HG02938 (cell line): Measurements from ENCODE around the gene PWWP2A.
"Not testable (repeated sequence)": the region's sequence is repeated elsewhere in the genome, so short reads cannot be mapped to it uniquely, and the experiment has no call there.

Experiments
- ATAC-seq: cut with Tn5 transposase; IDR thresholded peaks from one replicate; pipeline ENCODE4 v1.9.1; 2021; ENCODE audit warnings: mild to moderate bottlenecking, moderate library complexity; ENCODE audit not compliant: unreplicated experiment

PWWP2A gene

DNA sequence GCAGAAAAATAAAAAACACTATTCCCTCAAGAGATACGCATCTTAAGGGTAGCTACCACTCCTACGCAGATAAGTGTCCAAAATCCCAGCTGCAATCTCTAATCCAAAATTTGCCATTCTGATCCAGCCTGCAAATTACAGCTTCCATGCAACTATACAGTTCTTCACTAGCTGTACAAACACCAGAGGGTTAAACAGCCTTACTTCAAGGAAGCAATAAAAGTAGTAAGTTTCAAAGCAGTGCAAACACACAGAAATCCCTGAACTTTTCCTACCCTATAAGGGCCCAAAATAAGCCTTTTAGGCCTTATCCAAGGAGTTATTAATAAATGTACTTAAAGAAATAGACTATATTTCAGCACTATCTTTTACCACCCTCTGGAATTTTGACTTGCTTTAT, 39.5 kb downstream of the PWWP2A start:
- ATAC-seq, result no peak

DNA sequence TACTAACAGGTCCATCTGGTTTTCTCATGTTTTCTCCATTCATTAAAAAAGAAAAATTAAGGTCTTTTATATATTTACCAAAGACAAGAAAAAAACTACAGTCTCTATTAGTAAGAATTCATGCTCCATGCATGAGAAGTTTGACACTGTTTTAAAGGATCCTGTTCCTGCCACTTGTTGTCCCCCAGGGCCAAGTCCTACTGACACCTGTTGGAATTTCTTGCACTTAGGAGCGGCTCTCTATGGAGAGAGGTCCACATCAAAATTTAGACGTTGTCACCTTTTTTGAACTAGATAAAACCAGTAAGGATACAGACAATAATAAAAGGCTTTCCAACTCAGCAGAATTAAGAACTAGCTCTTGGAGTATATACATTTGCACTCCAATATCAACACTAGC, 42.3 kb downstream of the PWWP2A start:
- no peak for ATAC-seq

DNA sequence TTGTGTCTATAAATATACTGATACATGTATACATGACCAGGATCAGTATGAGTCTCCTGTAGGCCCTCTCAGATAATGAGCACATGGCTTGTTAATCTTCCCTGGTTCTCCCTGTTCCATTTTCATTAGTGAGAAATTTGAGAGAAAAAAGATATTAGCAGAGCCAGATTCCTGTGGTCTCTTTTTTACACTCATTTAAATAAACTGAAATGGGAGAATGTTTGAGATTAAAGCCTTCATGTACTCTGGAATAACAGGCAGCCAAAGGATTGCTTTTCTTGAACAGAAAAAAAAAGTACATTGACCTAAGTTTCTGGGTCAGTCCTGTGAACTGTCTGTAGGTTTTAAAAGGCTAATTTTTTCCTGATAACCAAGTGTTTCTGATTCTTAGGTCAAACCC, 44.2 kb downstream of the PWWP2A start:
- no peak for ATAC-seq

DNA sequence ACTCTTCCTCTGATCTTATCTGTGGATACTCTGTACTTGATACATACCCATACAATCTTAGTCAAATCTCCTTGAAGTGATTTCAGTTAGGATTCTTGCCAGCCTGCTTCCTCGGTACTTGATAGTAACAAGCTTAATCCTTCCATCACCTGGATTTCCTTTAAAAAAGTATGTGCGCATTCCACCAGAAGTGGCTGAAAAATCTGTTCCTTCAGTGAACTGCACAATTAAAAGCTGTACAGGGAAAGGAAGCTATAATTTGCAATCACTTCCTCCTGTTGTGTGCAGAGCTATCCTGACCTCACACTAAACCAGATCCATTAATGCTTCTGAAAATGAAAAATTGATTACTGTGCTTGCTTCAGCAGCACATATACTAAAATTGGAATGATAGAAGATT, 47.3 kb downstream of the PWWP2A start:
- ATAC-seq, result no peak

DNA sequence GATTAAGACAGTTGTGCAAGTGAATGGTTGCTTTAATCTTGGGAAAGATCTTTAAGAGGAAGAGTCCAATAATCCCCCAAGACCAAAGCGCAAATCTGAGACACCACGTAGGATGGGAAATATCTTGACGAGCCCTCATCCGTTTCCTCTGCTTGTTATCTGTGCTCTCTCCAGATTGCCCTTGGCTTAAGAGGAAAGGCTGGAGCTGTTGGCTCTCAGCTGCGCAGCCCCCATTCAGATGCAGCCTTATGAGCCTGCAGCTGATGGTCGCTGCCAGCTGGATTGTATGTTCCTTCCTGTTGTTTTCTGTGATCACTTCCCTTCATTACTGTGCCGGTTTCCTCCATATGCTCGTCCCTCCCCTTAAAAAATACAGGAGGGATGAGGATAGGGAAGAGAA, 47.7 kb downstream of the PWWP2A start:
- no peak for ATAC-seq

DNA sequence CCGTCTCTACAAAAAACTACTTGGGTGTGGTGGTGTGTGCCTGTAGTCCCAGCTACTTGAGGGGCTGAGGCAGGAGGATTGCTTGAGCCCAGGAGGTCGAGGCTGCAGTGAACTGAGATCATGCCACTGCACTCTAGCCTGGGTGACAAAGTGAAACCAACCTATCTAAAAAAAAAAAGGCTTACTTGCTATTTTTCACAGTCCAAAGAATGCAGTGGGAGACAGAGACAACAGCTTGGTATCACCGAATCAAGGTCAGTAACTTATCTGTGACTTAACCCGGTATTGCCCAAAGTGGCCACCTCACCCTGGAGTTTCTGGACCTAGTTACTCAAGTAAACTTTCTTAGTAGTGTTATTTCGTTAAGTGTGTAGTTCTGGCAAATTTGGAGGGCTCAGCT, 50.1 kb downstream of the PWWP2A start:
- not testable (repeated sequence) for ATAC-seq

DNA sequence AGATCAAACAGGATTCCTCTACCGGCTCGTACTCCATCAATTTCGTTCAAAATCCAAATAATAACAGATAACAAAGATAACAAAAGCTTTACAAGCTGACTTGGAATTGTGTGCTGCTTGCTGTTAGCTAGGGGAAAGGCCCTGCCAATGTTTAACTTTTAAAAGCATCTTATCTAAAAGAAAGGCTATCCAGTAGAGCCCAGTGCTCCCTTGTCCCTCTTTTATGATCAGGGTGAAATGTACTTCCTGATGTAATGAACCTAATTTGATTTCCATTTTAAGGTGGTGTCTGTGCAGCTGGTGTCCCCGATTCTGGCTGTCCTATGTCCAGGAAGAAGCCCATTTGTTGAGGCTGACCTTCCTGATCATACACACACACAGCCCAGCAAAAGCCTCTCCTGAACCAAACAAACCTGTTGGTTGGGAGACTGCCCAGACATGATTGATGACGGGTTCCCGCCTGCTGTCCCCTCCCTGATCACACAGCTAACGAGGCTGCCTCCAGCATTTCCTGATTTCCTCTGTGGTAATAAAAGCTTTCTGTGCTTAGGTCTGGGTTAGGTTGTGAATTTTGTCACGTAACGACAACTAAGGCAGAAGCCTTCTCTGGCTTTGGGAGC, 54.1 kb downstream of the PWWP2A start:
- ATAC-seq, result no peak

DNA sequence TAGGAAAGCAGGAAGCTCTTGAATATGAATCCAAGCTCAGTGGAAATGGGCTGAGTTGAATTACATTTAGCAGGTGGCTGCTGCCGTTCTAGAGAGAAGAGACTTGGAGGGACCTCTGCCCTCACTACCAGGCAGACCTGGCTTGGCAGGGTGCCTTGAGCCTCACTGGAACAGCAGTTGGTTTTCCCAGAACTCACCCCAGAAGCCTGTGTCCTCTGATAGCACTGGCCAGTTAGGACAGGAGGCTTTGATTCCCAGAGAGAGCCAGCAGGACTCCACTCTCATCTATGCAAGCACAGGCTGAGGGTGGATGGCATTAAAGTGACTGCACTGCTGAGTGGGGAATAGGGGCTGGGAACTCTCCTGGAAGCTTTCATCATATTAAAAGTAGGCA, 54.8 kb downstream of the PWWP2A start:
- ATAC-seq, result no peak

DNA sequence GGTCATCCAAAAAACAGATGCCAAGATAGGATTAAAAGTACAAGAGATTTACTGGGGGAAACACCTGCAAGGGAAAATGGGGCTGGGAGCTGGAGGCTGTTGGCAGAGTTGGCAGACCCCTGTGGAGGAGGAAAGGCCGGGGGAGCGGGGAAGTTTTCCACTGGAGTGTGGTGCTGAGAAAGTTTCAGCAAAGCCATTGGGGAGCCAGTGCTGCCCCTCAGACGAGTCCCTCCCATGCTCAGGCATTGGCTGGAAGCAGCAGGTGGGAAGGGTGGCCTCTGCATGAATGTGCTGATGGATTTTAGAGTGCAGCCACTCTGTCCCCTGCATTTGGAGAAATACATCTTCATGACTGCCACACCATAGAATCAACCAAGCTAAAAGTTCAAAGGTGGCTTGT, 57.5 kb downstream of the PWWP2A start:
- no peak for ATAC-seq

DNA sequence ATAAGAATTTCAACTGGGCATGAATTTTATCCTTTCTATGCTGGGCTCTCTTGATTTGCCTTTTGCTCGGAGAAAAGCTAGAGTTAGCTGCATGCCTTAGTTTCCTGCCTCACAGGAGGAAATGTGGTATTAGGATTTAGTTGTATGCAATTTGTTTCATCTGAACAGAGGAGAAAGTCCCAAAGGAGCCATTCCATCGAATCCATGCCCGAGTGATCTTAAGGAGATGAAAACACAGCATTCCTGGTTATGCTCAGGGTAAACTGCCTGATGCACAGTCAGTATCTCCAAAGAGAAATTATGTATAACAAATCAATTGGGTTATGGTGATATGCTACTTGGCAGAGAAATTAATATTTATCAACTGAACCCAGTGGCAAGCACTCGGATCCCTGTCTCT, 59.2 kb downstream of the PWWP2A start:
- no peak for ATAC-seq

DNA sequence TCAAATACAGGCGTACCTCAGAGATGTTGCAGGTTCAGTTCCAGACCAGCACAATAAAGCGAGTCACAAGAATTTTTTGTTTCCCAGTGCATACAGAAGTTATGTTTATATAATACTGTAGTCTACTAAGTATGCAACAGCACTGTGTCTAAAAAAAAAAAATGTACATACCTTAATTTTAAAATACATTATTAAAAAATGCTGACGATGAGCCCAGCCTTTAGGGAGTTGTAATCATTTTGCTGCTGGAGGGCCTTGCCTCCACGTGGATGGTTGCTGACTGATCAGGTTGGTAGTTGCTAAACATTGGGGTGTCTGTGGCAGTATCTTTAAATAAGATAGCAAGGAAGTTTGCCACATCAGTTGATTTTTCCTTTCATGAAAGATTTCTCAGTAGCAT, 62.0 kb downstream of the PWWP2A start:
- no peak for ATAC-seq

DNA sequence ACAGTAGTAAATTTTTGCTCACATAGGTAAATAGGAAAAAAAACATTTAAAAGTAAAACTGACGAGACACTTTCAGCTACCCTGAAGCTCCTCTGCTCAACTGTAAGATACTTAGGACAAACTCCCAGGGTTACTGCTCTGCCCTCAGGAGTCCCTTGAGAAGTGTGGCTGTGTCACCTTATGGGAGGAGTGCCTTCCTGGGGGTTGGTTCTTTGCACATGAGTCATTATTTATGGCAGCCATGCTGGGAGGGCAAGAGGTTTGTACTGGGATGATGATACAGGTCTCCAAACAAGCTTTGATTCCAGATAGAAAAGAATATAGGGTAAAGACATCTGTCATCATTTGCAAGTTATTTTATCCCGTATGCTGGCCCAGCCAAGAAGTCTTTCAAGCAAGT, 64.4 kb downstream of the PWWP2A start:
- ATAC-seq, result no peak

DNA sequence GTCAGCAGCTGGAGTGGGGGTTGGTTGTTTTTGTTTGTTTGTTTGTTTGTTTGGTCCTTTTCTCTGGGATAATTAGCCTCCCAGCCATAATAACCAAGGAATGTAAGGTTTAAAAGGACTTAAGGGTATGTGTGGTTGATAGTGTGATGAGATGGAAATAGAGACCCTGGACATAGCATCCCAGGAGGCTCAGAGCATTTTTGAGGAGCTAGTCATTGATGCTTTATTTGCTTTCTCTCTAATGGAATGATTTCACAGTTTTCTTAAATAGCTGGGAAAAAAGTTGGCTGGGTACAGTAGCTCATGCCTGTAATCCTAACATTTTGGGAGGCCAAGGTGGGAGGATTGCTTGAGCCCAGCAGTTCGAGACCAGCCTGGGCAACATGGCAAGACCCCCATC, 65.2 kb downstream of the PWWP2A start:
- ATAC-seq, result no peak

DNA sequence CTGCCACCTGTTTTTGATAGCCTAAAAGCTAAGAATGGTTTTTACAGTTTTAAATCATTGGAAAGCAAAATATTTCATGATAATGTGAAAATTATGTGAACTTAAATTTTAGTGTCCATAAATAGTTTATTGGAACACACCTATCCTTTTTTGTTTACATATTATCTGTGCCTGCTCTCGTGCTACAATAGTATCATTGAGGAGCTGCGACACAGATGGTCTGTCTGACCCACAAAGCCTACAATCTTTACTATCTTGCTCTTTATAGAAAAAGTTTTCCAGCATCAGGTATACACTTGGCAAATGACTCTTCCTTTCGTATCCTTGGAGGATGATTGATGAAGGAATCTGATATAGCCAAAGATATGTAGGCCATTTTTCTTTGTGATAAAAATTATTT, 70.2 kb downstream of the PWWP2A start:
- no peak for ATAC-seq

DNA sequence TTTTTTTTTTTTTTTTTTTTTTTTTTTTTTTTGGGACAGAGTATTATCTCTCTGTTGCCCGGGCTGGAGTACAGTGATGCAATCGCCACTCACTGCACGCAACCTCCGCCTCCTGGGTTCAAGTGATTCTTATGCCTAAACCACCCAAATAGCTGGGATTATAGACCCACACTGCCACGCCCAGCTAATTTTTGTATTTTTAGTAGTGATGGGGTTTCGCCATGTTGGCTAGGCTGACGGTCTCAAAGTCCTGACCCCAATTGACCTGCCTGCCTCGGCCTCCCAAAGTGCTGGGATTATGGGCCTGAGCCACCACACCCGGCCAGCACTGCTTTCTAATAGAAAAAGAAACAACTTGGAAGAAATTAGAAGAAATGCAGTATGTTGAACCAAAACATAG, 71.1 kb downstream of the PWWP2A start:
- no peak for ATAC-seq

DNA sequence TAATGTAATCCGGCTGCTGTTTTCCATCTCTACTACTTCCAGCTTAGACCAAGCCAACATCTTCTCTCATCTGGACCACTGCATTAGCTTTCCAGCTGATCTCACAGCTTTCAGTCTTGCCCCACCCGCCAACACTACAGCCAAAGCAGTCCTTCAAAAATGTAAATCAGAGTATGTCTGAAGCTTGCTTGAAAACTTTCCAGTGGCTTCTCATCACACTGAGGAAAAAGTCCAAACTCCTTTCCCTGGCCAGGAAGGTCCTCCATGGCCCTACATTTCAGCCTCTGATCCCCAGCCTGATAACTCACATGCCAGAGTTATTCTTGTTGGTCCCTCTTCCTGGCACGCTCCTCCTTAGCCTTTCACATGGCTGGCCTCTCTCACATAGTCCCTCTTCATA, 71.8 kb downstream of the PWWP2A start:
- ATAC-seq, result no peak

DNA sequence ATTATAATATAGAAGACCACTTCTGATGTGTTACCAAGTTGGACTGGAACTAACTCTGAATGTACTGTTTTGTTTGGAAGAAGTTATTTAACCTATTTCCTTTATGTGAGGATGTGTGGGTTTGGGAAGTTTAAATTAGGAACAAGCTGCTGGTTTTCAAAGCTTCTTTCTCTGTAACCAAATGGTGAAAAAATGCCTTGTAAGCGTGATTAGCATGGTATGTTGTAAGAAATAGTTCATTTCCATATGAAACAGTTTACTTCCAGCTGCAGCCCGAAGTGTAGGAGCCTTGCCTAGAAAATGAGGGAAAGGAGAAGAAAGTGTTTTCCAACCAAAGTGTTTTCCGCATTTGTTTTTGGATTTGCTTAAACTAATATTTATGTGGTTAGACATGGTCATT, 74.3 kb downstream of the PWWP2A start:
- ATAC-seq, result no peak

DNA sequence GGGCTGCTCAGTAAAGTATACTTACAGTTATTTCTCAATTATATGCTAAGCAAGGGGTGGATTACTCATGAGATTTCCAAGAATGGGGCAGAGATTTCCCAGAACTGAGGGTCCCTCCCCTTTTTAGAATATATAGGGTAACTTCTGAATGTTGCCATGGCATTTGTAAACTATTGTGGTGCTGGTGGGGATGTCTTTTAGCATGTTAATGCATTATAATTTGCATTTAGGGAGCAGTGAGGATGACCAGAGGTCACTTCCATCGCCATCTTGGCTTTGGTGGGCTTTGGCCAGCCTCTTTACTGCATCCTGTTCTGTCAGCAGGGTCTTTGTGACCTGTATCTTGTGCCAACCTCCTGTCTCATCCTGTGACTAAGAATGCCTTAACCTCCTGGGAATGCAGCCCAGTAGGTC, 74.9 kb downstream of the PWWP2A start:
- no peak for ATAC-seq

DNA sequence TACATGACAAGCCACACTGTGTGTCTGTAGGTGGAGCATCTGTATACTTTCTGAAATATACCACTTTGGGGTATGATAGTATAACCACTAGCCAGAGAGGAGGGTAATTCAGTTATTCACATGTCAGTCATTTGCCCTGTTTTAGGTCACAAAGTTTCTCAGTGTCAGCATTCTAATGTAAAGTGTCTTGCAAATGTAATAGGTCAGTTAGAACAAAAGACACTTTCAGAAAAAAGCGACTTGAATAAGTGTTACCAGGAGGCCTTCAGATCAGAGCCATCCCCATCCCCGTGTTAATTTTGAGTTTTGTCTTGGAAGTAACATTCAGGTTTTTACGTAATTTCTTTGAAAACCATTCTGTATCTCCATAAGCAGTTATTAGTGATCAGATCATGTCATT, 76.6 kb downstream of the PWWP2A start:
- ATAC-seq, result no peak
